GM21576 (cell line): ENCODE data around the gene POU3F3.

ENCODE experiments used
- ATAC-seq: cut with Tn5 transposase; IDR thresholded peaks from one replicate; pipeline ENCODE4 v1.9.1; 2021; ENCODE audit warnings: mild to moderate bottlenecking, moderate library complexity; ENCODE audit not compliant: unreplicated experiment

Gene POU3F3

GRCh38 chr2:104901037-104901881 lies 47.3 kb downstream of the POU3F3 start:
- no peak for ATAC-seq

- no peak for ATAC-seq
Observed at GRCh38 chr2:104902317-104902716, 48.4 kb downstream of the POU3F3 start.
